GM21423 (cell line): ENCODE data around the gene HLX.

ENCODE experiments used
- ATAC-seq: cut with Tn5 transposase; IDR thresholded peaks from one replicate; pipeline ENCODE4 v1.9.1; 2021; ENCODE audit warnings: mild to moderate bottlenecking, moderate library complexity; ENCODE audit not compliant: unreplicated experiment

HLX gene

GRCh38 chr1:220921498-220921897 lies 42.3 kb downstream of the HLX start:
- no peak for ATAC-seq

- no peak for ATAC-seq
These were observed 42.9 kb downstream of the HLX start for GRCh38 chr1:220921971-220922635.

- no peak for ATAC-seq
These were observed 43.7 kb downstream of the HLX start for GRCh38 chr1:220922951-220923350.

GRCh38 chr1:220924331-220924970 lies 45.2 kb downstream of the HLX start:
- no peak for ATAC-seq

GRCh38 chr1:220925707-220926106 lies 46.5 kb downstream of the HLX start:
- ATAC-seq, result no peak

DNA sequence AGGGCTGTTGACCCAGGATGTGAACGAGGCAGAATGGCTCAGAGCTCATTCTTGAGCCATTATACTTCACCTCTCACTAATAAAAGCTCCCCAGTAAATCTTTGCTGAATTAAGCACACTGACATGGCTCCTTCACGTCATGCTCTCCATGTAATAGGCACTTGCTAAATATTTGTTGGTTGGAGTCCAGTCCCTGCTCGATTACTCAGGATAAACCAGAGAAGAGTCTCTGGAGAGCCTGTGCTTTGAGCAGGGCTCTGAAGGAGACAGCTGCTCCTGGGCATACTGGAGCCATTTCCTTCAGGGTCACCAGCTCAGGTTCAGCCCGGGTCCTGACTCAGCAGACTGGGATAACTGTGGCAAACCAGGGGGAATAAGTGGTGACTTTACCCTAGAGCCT lies 46.9 kb downstream of the HLX start:
- no peak for ATAC-seq

GRCh38 chr1:220927442-220927841 lies 48.2 kb downstream of the HLX start:
- no peak for ATAC-seq

- no peak for ATAC-seq
These were observed 49.1 kb downstream of the HLX start for GRCh38 chr1:220928320-220928719.

- ATAC-seq, result no peak
These were observed 49.6 kb downstream of the HLX start for GRCh38 chr1:220928725-220929300.

- no peak for ATAC-seq
These were observed 50.1 kb downstream of the HLX start for GRCh38 chr1:220929304-220929703.
